Activated CD8-positive, alpha-beta memory T cell treated with anti-CD3 and anti-CD28 coated beads, Interleukin-2, amount 50 U/mL, for 4 hours (primary cell): ENCODE results near the gene KRT76.
"Not testable (repeated sequence)": the region's sequence is repeated elsewhere in the genome, so short reads cannot be mapped to it uniquely, and the experiment has no call there.

Experiments
- DNase-seq: peaks from one replicate; pipeline ENCODE4 v3.0.0-alpha.2; 2020

The KRT76 gene

DNA sequence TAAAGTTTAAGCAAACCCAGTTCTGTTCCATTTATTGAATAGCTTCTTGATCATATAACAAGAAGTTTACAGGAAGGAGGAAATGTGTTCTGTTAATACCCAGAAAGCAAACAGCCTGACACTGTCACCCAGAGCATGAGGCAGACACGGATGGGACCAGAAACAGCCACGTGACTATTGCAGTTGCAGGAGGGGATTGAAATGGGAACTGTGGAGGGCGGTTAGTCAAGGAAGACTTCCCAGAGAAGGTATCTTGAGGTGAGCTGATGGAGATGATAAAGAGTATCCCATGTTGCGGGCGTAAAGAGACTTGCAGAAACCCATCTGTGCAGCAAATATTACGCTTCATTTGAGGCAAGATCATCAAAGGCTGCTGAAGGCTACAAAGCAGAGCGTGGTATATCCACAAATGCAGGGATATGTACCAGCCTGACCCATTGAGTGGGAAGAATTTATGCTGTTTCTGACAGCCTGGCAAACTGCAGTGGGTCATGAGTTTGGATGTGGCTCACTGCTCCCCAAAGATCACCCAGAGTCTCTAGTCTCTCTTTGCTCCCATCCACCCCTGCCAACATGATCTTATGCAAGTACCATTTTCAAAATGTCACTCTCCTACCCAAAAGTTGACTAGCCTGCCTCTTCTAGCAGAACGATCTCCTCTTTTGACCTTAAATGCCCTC lies 20.7 kb downstream of the KRT76 start:
- DNase-seq, result no peak

DNA sequence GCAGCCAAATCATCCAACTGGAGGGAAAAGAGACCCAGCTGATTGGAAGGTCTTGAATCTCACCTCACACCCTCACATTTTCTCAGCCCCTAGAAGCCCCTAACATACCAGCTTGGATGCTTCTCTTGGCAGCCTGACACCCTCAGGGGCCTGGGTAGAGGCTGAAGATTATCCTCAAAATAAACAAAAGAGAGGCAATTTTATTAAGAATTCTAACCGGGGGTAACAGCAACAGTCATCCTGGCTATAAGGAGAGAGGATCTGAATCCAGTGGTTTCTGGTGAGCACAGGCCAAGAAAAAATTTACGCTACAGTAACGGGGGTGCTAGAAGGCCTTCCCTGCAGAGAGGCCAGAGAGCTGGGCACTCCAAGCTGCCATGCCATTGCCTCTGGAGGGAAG lies 21.6 kb downstream of the KRT76 start:
- no peak for DNase-seq

DNA sequence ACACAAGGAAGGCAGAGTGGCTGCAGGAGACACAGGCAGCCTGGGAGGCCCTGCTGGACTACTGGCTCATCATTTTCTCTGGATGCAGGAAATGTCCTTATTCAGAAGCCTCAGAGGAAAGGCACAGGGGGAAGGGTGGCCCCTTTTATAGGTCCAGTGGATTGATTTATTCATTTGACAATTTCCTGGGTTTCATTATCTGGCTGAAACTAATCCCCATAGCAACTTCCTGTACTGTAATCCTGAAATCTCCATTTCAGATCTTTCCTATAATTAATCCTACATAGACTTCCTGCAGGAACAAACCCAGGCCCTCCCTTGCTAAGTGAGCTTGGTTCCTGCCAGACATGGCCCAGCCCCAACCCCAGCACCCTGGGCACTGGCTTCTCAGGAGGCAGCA lies 23.0 kb downstream of the KRT76 start:
- no peak for DNase-seq

DNA sequence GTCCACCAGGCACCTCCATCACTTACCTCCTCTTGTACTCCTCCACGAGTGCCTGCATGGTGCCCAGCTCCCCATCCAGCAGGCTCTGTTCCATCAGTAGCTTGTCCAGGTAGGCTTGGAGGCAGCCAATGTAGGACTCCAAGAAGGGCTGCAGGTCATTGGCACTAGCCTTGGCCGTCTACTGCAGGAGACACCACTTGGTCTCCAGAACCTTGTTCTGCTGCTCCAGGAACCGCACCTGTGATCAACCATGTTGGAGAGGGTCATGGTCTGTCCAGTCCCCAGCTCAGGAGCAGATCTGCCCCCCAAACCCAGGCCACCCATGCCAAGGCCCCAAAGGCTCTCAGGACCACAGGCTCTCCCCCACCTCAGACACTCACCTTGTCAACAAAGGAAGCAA lies 23.9 kb downstream of the KRT76 start:
- DNase-seq, result no peak

DNA sequence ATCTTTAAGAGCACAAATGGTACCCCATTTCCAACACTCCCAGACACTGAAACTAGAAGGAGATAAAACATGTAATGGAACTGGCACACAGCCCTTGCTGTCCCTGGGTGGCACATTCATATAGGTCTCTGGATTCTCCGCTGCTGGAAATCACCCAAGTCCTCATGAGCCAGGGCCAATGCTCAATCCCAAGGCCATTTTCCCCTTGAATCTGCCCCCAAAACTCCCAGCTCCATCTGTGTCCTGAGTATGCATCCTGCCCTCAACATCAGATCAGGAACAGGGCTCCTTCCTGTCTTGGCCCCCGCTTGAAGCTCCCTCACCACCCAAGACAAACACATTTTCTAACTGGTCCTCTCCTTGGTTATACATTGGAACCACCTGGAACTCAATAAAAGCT lies 24.6 kb downstream of the KRT76 start:
- DNase-seq, result no peak

DNA sequence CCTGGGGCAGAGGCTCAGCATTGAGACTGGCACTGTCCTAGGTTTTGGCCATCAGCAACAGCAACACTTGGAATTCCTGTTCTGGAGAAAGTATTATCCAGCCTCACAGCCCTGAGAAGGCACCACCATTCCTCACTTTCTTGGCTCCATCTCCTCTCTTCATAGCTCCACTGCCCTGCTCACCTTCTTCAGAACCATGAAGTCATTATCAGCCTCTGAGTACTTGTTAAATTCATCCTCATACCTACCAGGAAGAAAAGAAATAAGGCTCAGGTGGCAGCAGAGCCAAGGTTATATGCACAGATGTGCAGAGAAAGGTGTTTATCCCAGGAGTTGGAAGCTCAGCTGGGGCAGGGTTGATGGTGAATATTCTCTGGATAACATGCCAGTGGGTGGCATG lies 25.4 kb downstream of the KRT76 start:
- DNase-seq, result no peak

DNA sequence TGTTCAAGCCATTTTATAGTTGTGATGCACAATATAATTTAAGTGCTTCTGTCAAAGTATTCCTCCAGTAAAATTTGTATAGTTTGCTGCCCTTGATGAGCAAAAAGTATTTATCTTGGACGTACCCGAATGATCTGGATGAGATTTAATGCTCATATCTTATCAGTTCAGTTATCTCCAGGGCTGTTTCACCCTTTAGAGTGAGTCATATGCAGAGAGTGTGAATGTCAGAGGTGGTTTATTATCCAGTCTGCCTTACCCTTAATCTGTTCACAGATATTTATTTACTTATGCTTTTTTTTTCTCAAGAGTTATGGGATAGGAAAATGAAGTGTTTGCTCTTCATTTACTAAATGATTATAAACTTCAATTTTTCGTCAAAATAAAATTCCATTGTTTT lies 26.6 kb downstream of the KRT76 start:
- not testable (repeated sequence) for DNase-seq

DNA sequence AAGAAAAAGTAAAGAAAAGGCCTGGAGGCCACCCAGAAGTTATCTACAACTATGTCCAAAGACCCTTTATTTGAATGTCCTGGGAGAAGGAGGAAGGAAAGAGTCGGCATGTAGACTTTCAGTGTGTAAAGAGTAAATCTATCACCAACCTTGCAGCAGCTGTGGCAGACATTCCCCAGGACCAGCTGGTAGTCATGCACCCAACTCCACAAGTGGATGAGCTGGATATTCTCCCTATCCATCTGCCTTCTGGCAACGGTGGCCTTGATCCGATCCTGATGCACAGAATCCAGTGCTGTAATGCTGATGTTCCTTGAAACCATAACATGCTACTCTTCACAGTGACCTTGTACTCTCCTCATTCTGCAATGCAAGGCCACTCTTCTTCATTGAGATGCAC lies 27.3 kb downstream of the KRT76 start:
- no peak for DNase-seq

DNA sequence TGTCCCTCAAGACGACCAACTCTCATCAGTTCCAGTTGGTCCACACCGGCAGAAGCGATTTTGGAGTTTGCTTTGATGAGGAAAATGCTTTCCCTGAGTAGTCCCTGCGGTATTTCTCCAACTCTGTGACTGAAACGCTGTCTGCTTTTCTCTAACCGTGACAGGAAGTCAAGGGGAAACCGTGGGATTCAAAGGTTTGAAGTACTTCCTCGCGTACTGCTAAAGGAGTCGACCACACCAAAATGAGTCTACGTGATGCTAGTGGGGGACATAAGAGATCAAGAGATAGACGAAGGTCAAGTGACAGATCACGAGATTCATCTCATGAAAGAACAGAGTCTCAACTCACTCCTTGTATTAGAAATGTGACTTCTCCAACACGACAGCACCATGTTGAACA lies 28.6 kb downstream of the KRT76 start:
- DNase-seq, result no peak

DNA sequence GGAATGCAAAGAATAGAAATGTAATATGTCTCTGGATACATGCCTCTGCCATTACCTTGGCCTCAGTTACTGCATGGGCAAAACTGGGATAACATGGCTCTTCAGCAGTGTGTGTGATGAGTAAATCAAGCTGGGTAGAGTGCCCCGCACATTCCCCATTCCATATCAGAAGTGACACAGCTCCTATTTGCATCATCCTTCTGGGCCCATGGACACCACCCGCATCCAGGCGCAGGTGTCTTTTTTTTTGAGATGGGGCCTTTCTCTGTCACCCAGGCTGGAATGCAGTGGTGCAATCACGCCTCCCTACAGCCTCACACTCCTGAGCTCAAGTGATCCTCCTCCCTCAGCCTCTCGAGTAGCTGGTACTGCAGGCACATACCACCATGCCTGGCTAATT lies 31.6 kb downstream of the KRT76 start:
- DNase-seq, result no peak

DNA sequence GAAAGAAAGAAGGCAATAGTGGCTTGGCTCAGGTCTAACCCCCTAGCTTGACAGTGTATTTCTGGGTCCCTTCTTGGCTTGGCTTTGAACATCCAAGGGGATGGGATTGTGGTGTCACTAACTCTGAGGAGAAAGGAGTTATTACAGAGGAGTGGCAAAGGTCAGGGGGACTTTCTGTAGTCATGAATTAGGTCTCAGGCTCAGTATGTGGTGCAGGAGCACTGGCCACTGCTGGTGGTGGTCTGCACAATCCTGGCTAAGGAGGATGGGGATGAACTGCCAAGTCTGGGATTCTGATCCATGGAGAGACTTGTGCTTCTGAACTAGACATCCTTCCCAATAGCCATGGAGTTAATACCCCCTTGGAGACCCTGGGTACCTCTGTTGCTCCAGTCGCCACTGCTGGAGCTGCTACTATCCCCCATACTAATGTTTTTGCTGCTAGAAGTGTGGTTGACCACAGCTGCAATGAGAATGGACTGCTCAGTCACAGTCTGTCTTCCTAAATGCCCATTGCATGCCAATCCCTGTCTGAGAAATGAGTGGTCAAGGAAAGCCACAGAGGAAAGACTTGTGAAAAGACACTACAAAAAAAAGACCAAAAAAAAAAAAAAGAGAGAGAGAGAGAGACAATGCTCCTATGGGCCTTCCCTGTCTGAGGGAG lies 32.5 kb downstream of the KRT76 start:
- no peak for DNase-seq

DNA sequence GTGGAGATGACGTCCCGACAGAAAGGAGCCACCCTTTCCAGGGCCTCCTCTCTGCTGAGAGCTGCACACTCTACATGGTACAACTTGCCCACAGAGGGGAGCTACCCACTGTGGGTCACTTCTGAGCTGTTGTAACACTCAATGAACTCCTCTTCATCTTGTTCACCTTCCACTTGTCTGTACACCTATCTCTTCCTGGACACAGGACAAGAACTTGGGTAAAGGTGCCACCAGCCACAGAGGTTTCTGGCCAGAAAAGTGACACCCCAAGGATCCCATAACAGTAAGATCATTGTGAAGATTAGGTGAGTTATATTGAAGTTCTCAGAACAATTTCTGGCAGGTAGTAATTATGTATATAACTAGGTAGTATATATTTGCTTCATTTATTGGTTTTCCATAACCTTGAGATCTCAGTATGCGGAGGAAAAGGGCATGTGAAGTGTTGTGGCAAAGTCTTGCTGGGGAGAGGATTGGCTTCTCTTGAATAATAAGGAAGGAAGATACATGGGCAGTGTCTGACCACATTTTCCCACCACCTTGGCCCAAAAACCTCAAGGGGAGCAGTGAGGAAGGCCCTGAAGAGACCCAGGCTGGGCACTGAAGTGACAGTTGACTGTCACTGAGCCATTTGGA lies 34.2 kb downstream of the KRT76 start:
- DNase-seq, result no peak

DNA sequence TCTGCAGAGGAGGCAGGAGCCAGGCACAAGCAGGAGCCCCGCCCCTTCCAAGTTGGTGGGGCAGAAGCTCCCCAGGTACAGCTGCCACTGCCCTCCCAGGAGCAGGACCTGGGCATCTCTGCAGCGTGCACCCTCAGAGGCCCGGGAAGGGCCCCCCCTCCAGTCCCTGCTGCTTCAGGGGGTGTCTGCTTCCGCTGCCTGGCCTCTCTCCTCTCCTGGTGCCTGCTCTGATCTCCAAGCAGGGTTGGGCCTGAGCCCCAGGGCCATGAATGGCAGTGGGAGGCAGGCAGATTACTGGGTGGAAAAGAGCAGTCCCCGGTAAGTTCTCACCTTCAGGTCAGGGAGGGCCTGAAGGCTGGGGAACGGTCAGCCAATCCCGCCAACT lies 35.0 kb downstream of the KRT76 start:
- DNase-seq, result no peak

DNA sequence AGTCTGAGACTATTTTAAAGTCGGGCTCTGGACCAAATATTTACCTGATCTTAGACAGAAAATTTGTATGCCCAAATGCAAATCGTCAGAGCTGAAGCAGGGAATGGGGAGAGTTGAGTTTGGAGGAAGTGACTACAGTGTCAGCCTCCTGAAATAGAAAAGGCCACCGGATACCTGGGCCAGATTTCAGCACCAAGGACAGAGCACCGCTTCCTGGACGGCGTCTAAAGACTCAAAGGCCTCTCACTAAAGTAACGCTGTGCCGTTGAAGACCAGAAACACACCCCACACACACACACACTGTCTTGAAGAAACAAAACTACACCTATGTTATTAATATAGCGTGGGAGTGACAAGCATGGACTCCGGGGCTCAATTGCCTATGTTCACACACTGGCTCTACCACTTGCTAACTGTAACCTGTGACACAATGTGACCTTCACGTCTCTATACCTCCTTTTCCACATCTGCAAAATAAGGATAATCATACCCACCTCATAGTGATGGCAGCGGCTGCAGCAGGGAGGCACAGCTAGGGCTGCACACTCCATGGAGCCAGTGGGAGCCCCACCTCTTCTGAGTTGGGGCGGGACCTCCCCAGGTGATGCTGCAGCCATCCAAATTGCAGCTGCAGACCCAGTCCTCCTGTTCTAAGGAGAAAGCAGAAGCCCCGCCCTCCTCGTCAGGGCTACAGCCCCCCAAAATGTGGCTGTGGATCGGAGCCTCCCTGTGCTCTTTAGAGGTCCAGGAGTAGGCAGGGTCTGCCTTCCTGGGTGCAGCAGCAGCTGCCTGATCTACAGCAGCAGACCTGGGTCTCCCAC lies 35.6 kb downstream of the KRT76 start:
- peak; percentile 56 for DNase-seq

DNA sequence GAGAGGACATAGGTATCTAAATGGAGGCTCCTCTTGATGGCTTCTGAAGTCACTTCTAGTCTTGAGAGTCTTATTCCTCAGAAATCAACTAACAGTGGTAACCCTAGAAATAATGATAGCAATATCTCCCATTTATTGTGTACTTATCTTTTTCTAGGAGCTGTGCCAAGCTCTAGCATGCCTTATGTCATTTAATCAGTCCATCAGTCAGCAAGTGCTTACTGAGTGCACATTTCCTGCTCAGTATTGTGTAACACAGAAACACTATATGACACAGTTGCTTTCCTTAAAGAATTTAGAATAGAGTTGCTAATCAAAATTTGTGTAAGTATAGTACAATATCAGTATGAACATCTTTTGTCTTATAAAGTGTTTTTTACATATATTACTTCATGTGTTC lies 36.6 kb downstream of the KRT76 start:
- no peak for DNase-seq

DNA sequence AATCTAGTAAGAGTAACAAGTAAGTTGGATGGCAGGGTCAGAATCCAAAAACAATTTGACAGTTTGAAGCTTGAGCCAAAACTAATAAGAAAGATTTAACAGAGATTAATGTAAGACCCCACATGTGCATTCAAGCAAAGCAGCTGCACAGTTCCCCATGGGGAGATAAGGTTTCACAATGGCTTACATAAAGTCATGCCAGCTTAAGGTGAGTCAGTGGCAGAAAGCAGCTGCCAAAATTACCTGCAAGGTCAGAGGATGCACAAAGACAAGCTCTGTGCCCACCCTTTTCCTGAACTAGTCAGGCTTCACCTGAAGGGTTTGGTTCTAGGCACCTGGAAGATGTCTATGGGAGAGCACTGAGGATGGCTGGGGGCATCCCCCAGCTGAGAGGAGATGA lies 37.2 kb downstream of the KRT76 start:
- DNase-seq, result no peak

DNA sequence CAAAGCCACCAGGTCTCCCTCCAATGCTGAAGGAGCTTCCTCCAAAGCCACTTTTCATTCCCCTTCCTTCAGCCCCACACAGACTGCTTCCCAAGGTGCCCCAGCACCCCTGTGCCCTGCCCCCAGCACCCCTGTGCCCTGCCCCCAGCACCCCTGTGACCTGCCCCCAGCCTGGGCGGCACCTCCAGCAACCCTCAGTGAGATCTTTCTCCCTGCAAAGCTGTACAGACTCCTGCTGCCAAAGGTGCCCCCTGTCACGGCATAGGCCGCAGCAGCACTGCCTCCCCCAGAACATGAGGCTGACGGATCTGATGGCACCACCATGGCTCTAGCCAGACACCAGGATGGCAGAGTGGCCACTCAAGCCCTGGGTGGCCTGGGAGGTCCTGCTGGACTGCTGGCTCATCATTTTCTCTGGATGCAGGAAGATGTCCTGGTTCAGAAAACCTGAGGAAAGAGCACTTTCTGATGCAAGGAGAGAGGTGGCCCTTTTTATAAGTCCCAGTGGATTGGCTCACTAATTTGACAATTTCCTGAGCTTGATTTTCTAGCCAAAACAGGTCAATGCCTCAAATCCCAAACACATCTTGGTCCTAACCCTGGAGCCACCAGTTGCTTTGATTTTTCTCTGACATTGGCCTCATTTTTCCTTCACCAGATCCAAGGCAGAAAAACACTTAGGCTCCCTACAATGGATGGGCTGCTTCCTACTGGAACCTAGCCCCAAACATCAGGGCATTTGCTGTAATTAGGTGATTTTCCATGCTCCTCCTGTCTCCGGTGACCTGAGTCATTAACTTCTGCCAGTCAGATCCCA lies 41.1 kb downstream of the KRT76 start:
- DNase-seq, result no peak

DNA sequence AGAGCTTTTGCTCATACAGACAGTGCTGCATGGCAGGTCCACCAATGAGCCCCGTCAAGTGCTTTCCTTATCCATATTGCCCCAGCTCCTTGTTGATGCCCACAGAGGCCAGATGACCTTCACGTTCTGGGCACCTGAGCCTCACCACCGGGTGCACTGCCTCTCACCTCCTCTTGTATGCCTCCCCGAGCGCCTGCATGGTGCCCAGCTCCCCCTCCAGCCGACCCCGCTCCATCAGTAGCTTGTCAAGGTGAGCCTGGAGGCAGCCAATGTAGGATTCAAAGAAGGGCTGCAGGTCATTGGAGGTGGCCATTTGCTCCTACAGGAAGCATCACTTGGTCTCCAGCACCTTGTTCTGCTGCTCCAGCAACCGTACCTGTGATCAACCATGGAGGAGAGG lies 42.0 kb downstream of the KRT76 start:
- DNase-seq, result no peak

DNA sequence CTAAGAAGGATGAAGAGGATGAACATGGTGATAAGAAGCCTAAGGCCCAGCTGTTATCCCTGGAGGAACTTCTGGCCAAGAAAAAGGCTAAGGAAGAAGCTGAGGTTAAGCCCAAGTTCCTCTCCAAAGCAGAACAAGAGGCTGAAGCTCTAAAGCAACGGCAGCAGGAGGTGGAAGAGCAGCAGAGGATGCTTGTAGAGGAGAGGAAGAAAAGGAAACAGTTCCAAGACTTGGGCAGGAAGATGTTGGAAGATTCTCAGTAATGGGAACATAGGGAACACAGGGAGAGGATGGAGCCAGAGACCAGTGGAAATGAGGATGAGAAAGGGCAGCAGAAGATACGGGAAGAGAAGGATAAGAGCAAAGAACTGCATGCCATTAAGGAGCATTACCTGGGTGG lies 46.4 kb downstream of the KRT76 start:
- DNase-seq, result no peak

DNA sequence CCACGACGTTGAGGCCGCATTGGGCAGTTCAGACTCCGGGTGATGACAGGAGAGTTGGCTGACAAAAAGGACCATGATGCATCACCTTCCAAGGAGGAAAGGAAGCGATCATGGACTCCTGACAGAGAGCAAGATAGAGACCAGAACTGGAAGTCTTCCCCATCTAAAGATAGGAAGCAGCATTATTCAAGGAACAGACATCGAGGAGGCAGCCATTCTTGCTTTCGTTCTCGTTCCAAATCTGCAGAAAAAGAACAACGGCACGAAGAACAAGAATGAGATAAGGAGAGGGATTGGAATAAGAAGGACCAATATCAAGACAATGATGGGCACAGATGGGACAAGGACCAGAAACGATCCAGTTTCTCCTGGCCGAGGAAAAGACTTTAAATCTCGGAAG lies 46.8 kb downstream of the KRT76 start:
- no peak for DNase-seq

DNA sequence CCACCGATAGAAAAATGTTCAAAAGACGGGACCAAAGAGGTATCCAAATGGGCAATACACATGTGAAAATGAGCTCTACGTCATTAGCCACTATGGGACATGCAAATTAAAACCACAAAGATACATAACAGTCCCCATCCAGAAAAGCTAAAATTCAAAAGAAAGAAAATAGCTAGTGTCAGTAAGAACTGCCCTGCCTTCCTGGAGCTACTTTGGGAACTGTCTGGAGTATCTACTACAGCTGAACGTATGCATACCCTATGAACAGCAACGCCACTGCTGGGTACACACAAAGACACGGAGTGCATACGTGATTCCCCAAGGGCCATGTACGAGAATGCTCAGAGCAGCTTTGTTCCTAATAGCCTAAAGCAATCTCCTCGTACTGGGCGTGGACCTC lies 48.0 kb downstream of the KRT76 start:
- DNase-seq, result no peak

DNA sequence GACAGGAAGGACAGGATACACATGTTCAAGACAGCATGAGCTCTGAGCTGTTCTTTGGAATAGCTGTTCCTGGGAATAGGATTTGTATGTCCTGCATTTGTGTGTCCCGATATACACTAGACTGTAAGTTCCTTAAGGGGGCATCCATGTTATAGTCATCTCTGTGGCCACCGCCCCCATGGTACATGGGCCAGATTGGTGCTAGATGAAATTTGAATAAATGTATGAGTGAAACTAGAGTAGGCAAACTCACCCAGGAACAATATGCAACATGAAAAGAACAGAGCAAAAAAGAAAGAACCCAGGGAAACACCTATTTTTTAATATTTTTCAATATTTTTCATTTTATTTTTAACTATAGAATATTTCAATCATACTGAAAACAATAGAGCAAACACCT lies 48.8 kb downstream of the KRT76 start:
- DNase-seq, result no peak

DNA sequence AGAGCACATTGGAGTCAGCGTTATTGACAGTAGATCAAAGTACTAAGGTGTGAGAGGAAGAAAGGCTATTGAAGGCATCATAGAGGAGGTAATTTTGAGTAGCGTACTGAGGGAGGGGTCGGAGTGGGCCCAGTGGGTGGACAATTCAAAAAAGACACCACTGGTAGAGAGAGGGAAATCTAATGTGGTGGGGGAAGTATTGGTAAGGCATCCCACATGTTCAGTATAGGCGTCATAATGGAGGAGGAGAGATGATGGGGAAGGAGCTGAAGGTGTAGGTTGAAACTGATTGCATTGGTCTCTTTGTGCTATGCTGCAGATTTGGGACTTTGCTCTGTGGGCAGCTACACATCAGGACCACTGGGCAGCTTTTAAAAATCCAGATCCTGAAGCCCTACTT lies 50.1 kb downstream of the KRT76 start:
- no peak for DNase-seq
